ENCODE measurements around the gene HSPB3. TPM values are rescaled to one million over a fixed set of nuclear protein-coding genes. Genes with fewer than 3 reads are reported as not detected.

HSPB3 gene
- total and polyA plus RNA-seq, 8 donors: 0.21 to 1.1 (median 0.29) TPM; not detected in 4

DNA sequence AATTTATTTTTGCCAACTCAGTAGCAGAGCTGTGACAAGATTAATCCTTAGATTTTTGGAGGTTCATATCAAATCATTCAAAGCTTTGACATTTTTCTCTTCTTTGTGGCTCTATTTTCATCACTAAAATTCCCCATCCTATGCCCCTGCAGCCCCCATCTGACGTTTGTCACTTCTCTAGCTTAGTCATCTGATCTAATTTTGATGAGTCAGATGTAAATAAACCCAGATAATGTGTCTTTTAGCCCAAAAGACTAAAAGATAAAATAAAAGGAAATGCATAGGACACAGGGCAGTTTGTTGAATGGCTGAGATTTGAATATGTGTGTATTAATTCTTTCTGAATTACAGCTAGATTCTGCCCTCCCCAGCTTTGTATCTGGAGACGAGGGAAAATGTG lies 897 bp upstream of the HSPB3 start:
- H3K9me3 ChIP-seq: no peaks in the 10 kb centered on the region
- DNase-seq (no peak), ATAC-seq (no peak)
- H3K36me3 ChIP-seq: no peaks in the 10 kb centered on the region
- H3K4me1 ChIP-seq: no peaks in the 10 kb centered on the region
- TF ChIP-seq, protein P1, sequence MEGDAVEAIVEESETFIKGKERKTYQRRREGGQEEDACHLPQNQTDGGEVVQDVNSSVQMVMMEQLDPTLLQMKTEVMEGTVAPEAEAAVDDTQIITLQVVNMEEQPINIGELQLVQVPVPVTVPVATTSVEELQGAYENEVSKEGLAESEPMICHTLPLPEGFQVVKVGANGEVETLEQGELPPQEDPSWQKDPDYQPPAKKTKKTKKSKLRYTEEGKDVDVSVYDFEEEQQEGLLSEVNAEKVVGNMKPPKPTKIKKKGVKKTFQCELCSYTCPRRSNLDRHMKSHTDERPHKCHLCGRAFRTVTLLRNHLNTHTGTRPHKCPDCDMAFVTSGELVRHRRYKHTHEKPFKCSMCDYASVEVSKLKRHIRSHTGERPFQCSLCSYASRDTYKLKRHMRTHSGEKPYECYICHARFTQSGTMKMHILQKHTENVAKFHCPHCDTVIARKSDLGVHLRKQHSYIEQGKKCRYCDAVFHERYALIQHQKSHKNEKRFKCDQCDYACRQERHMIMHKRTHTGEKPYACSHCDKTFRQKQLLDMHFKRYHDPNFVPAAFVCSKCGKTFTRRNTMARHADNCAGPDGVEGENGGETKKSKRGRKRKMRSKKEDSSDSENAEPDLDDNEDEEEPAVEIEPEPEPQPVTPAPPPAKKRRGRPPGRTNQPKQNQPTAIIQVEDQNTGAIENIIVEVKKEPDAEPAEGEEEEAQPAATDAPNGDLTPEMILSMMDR (IDR thresholded peaks at IDR 0.05): no peak
- H3K27me3 ChIP-seq: no peaks in the 10 kb centered on the region
- intact Hi-C loops (cut with DNase I): no loop called here
- no peak overlapping the region for H3K4me3 ChIP-seq
- no peak overlapping the region for H3K27ac ChIP-seq

DNA sequence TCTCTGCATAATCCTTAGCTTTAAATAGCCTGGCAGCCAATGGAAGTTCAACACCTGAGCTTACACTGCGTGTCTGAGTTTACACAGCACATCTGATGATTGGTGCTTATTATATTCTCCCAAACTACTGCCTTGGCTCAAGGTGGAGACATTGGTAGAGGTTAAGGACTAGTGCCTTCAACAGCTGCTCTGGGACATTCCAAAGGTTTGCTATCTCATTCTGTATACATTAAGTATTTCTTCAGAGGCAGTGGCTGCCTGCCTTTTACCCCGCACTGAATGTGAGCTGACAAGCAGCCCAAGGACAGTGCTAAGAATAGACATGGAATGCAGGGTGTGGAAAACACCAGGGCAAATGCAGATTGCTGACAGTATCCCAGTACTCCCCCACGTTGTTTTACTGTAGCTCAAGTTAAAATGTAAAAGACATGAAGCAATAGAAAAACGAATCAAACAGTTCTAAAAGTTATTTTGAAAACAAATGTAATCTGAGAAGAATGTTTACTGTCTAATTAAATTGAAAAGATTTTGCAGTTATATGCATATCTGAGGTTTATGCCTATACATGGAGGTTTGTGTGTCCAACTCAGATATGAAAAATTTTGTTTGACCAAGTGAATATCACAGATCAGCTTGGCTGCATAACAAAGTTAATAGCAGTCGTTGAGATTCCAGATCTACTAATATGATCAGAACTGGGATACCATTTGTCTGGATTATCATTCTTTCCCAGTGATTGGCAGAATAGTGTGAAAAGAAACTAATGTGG lies 1.8 kb downstream of the HSPB3 start:
- TF ChIP-seq, protein P1 (IDR thresholded peaks at IDR 0.05): no peak
- Histone ChIP-seq H3K27ac (no peak overlapping the region), H3K4me3 (no peak overlapping the region), H3K27me3 (no peaks in the 10 kb centered on the region), H3K9me3 (peaks cover 0 to 3% of the 10 kb centered on the region in 2 donors), H3K36me3 (no peaks in the 10 kb centered on the region), H3K4me1 (no peaks in the 10 kb centered on the region)
- peak; percentile 96 for ATAC-seq
- peak in 1 of 4 donors; percentile 31 for DNase-seq
- intact Hi-C loops (cut with DNase I): no loop called here

DNA sequence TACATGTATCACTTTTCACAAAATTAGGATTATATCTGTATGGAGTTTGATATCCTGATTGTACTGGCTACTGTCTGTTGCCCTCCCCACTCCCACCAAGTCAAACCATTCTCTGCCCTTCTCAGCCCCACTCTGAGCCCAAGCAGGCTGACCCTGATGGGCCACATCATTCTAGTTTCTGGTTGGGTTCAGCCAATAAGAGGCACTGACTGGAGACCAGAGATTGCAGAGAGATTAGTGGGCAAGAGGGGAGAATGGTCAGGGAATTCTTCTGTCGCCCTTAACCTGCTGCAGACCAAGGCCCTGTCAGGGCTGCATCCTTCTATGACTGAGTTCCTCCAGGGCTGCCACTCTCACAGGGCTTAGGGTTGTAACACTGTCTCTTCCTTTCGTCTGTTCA lies 2.7 kb downstream of the HSPB3 start:
- DNase-seq (no peak), ATAC-seq (no peak)
- intact Hi-C loops (cut with DNase I): no loop called here
- H3K4me1 ChIP-seq: no peaks in the 10 kb centered on the region
- H3K27ac ChIP-seq: no peak overlapping the region
- TF ChIP-seq, protein P1 (IDR thresholded peaks at IDR 0.05): no peak
- no peak overlapping the region for H3K4me3 ChIP-seq
- no peaks in the 10 kb centered on the region for H3K27me3 ChIP-seq
- peaks cover 0 to 5% of the 10 kb centered on the region in 2 donors for H3K9me3 ChIP-seq
- no peaks in the 10 kb centered on the region for H3K36me3 ChIP-seq

DNA sequence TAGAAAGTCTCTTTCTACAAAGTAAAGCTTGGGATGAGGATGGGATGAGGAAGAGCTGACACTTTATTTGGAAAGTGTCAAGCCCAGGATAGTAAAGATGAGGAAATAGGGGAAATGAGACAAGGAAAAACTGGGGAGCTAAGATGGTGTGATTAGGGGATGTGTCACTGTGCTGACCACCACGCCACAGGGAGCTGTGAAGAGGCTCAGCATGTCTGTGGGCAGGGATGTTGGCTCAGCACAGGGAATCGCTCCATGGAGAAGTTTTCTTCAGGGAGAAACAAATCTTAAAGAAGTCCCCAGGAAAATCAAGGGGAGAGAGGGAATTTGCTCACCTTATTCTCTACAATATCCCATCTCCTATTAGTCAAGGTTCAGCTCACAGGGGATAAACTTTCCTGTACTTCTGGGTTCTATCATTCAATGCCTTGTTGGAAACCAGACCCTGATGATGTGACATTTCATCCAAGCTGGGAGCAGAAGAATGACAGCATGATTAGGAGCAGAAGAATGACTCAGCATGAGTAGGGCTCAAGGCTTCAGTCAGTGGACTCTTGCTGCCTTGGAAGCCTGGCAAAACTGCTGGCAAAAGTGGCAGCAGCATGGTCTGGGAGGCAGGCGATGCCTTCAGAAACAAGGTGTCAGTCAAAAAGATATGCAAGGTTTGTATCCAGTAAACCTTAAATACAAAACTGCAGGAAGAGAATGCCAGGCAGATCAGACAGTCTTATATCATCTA lies 4.9 kb downstream of the HSPB3 start:
- DNase-seq: no peak
- intact Hi-C loops (cut with DNase I): no loop called here
- H3K27me3 ChIP-seq: no peaks in the 10 kb centered on the region
- no peak overlapping the region for H3K4me3 ChIP-seq
- H3K36me3 ChIP-seq: no peaks in the 10 kb centered on the region
- no peak for ATAC-seq
- H3K4me1 ChIP-seq: no peaks in the 10 kb centered on the region
- TF ChIP-seq, protein P1 (IDR thresholded peaks at IDR 0.05): no peak
- peaks cover 0 to 5% of the 10 kb centered on the region in 2 donors for H3K9me3 ChIP-seq
- H3K27ac ChIP-seq: no peak overlapping the region

DNA sequence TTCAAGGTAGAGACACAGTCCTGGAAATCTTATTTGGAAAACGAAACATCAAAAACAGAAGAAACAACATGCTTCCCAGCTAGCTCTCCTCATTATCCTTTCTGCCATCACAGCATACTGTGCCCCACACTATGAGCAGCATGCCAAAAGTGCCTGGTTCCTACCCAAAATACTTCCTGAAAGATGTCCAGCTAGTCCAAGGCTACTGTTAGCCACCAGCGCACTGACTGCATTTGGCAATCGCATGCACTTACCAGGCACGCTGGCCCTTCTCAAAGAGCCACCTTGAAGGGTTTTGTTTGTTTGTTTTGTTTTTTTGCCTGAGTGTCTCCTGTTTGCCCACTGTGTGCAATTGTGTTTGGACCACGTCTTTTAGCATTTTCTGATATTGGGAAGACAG lies 6.8 kb downstream of the HSPB3 start:
- no peak for ATAC-seq
- Histone ChIP-seq H3K36me3 (no peaks in the 10 kb centered on the region), H3K27me3 (no peaks in the 10 kb centered on the region), H3K4me3 (no peak overlapping the region), H3K27ac (no peak overlapping the region), H3K9me3 (peaks cover 0 to 8% of the 10 kb centered on the region in 2 donors), H3K4me1 (no peaks in the 10 kb centered on the region)
- DNase-seq: no peak
- TF ChIP-seq, protein P1 (IDR thresholded peaks at IDR 0.05): no peak
- intact Hi-C loops (cut with DNase I): no loop called here

Measured in left lung (tissue), 10 donors.